HepG2 (cell line): Measurements from ENCODE around the gene RGS19. TPM values are rescaled to one million over a fixed set of nuclear protein-coding genes. Genes with fewer than 3 reads are reported as not detected.

Source experiments
- ATAC-seq: fragments of 200-7000 bp; cut with Tn5 transposase; 3 replicates; pipeline ENCODE4 v1.9.1; 2020; ENCODE audit warnings: mild to moderate bottlenecking, moderate library complexity
- BruUV-seq: library from RNA; stranded (reverse); fragments of 400-500 nt; replicated peaks from 2 replicates; lab custom pipeline; 2021; lab: Mats Ljungman, UMichigan
- CTCF ChIA-PET: fragments of 300-600 bp; formaldehyde crosslinking; extraction: SDS; loops from one replicate; lab custom pipeline; 2021; ENCODE audit warnings: low total read pairs, inconsistent platforms, low intra/inter-chr PET ratio; lab: Yijun Ruan, JAX
- POLR2A ChIA-PET: fragments of 350-600 bp; sonication (Branson Sonifier 250); formaldehyde crosslinking; loops from one replicate; lab custom pipeline; 2020; ENCODE audit warnings: antibody characterized with exemption, inconsistent platforms; lab: Yijun Ruan, JAX
- DNase-seq: peaks from one replicate; pipeline ENCODE4 v3.0.0-alpha.2; 2015; ENCODE audit warnings: low spot score
- FAIRE-seq: peaks from 3 replicates; lab custom pipeline; 2011; peaks lifted over from hg19 to GRCh38; lab: Jason Lieb, UNC
- H2AFZ ChIP-seq: one replicate; pipeline ENCODE4 v1.6.1; 2011; ENCODE audit warnings: low read length, inconsistent platforms
- H3K27ac ChIP-seq: fragments of 300-600 bp; 3 replicates; pipeline ENCODE4 v1.8.0; 2011; ENCODE audit warnings: mixed run types, mild to moderate bottlenecking, mixed read lengths, low read length, inconsistent platforms; ENCODE audit not compliant: insufficient read depth; ENCODE audit errors: extremely low read length
- H3K27me3 ChIP-seq, 2 experiments: fragments of 200-600 bp in 1 of 2; 2 replicates in 1 of 2; 3 replicates in 1 of 2; pipeline versions ENCODE4 v1.6.0 to v1.8.0; 2011; ENCODE audit warnings: low read length in 2 of 2, mild to moderate bottlenecking in 2 of 2, moderate library complexity in 2 of 2, inconsistent platforms in 1 of 2; ENCODE audit not compliant: insufficient read depth in 2 of 2, control insufficient read depth in 1 of 2
- H3K36me3 ChIP-seq, 2 experiments: fragments of 200-600 bp in 1 of 2; replicated peaks in 1 of 2; 2 replicates in 1 of 2; 3 replicates in 1 of 2; pipeline versions ENCODE4 v1.5.1 to v1.8.0; 2011; ENCODE audit warnings: low read length in 2 of 2, inconsistent platforms in 1 of 2; ENCODE audit not compliant: insufficient read depth in 2 of 2, control insufficient read depth in 1 of 2
- H3K4me1 ChIP-seq: 2 replicates; pipeline ENCODE4 v1.5.1; 2012; ENCODE audit warnings: low read length, inconsistent platforms; ENCODE audit not compliant: insufficient read depth
- H3K4me2 ChIP-seq: 2 replicates; pipeline ENCODE4 v1.6.0; 2011; ENCODE audit warnings: low read depth, low read length, inconsistent platforms
- H3K4me3 ChIP-seq, 3 experiments: fragments of 200-600 bp in 1 of 3; sonication (generic), shearing (Covaris generic) in 1 of 3; replicated peaks in 1 of 3; 2 replicates each; pipeline ENCODE4 v1.5.1; 2011 to 2016; ENCODE audit warnings: low read length in 3 of 3, inconsistent platforms in 2 of 3, low read depth in 2 of 3, mild to moderate bottlenecking in 2 of 3, control low read depth in 1 of 3, mixed read lengths in 1 of 3; ENCODE audit not compliant: insufficient read depth in 1 of 3
- H3K79me2 ChIP-seq: one replicate; pipeline ENCODE4 v1.6.1; 2011; ENCODE audit warnings: low read length, inconsistent platforms; ENCODE audit not compliant: insufficient read depth
- H3K9ac ChIP-seq: 2 replicates; pipeline ENCODE4 v1.6.0; 2011; ENCODE audit warnings: mild to moderate bottlenecking, low read depth, low read length, inconsistent platforms; ENCODE audit not compliant: insufficient read depth
- H3K9me3 ChIP-seq: 2 replicates; pipeline ENCODE4 v1.5.1; 2012; ENCODE audit warnings: mild to moderate bottlenecking, low read length
- H4K20me1 ChIP-seq: 2 replicates; pipeline ENCODE4 v1.6.0; 2011; ENCODE audit warnings: inconsistent platforms, mild to moderate bottlenecking, low read length, moderate library complexity; ENCODE audit not compliant: insufficient read depth
- ATAD3A ChIP-seq: sonication (generic); formaldehyde crosslinking; IDR thresholded peaks from 2 replicates; pipeline ENCODE4 v1.4.0; 2020; ENCODE audit warnings: missing genetic modification reagents
- ATF4 ChIP-seq, 2 experiments: fragments of 450-650 bp in 1 of 2; sonication (generic) in 1 of 2; formaldehyde crosslinking; IDR thresholded peaks; 2 replicates each; pipeline versions ENCODE4 v1.5.0 to v1.8.0; 2020 to 2022; ENCODE audit warnings: mild to moderate bottlenecking in 1 of 2, missing genetic modification reagents in 1 of 2
- HIVEP1 ChIP-seq: sonication (generic); formaldehyde crosslinking; IDR thresholded peaks from 2 replicates; pipeline ENCODE4 v1.4.0; 2020; ENCODE audit warnings: mild to moderate bottlenecking, missing genetic modification reagents
- IRF1 ChIP-seq: sonication (generic); formaldehyde crosslinking; IDR thresholded peaks from 2 replicates; pipeline ENCODE4 v1.4.0; 2020; ENCODE audit warnings: low read depth, mild to moderate bottlenecking, missing genetic modification reagents
- KMT2B ChIP-seq: IDR thresholded peaks from 2 replicates; pipeline ENCODE4 v1.6.1; 2016; ENCODE audit warnings: missing genetic modification reagents, missing compliant biosample characterization
- MATR3 ChIP-seq: sonication (generic); formaldehyde crosslinking; IDR thresholded peaks from 2 replicates; pipeline ENCODE4 v1.4.0; 2020; ENCODE audit warnings: missing genetic modification reagents
- NR2F1 ChIP-seq, 2 experiments: fragments of 450-650 bp in 1 of 2; formaldehyde crosslinking in 1 of 2; IDR thresholded peaks; 2 replicates each; pipeline versions ENCODE4 v1.5.0 to v1.6.1; 2016 to 2020; ENCODE audit warnings: mild to moderate bottlenecking in 1 of 2, missing compliant biosample characterization in 1 of 2, missing genetic modification reagents in 1 of 2, moderate library complexity in 1 of 2
- PPARG ChIP-seq: conservative IDR thresholded peaks from 2 replicates; pipeline ENCODE4 v1.6.1; 2016; ENCODE audit warnings: missing biosample characterization, missing genetic modification reagents
- SALL2 ChIP-seq: sonication (generic); formaldehyde crosslinking; IDR thresholded peaks from 2 replicates; pipeline ENCODE4 v1.8.1; 2023; ENCODE audit warnings: mild to moderate bottlenecking, missing genetic modification reagents, inconsistent platforms
- STAT6 ChIP-seq: sonication (generic); formaldehyde crosslinking; IDR thresholded peaks from 2 replicates; pipeline ENCODE4 v1.4.0; 2020; ENCODE audit warnings: missing genetic modification reagents, mild to moderate bottlenecking, borderline replicate concordance
- ZNF12 ChIP-seq: sonication (generic); formaldehyde crosslinking; IDR thresholded peaks from 2 replicates; pipeline ENCODE4 v1.5.0; 2020; ENCODE audit warnings: missing genetic modification reagents
- ZNF317 ChIP-seq: sonication (generic); formaldehyde crosslinking; IDR thresholded peaks from 2 replicates; pipeline ENCODE4 v1.5.0; 2020; ENCODE audit warnings: mild to moderate bottlenecking, missing genetic modification reagents
- ZNF34 ChIP-seq: sonication (generic); formaldehyde crosslinking; IDR thresholded peaks from 2 replicates; pipeline ENCODE4 v1.4.0; 2020; ENCODE audit warnings: mild to moderate bottlenecking, missing genetic modification reagents, borderline replicate concordance
- ZNF670 ChIP-seq: sonication (generic); formaldehyde crosslinking; IDR thresholded peaks from 2 replicates; pipeline ENCODE4 v1.8.0; 2022; ENCODE audit warnings: mild to moderate bottlenecking, missing genetic modification reagents, borderline replicate concordance
- ZNF747 ChIP-seq: sonication (generic); formaldehyde crosslinking; IDR thresholded peaks from 2 replicates; pipeline ENCODE4 v1.8.1; 2023; ENCODE audit warnings: missing genetic modification reagents, mild to moderate bottlenecking, borderline replicate concordance
- ZNF816 ChIP-seq: sonication (generic); formaldehyde crosslinking; IDR thresholded peaks from 2 replicates; pipeline ENCODE4 v1.8.0; 2022; ENCODE audit warnings: missing genetic modification reagents, mild to moderate bottlenecking, borderline replicate concordance
- ZNF878 ChIP-seq: sonication (generic); formaldehyde crosslinking; IDR thresholded peaks from 2 replicates; pipeline ENCODE4 v1.8.1; 2023; ENCODE audit warnings: mild to moderate bottlenecking, missing genetic modification reagents, moderate library complexity
- WGBS: methylation state at CpG from one replicate; pipeline ENCODE4 v1.1.6; 2017; ENCODE audit warnings: low lambda C conversion rate; 5-methylcytosine and 5-hydroxymethylcytosine counted together
- in situ Hi-C: cut with HindIII; loops from 2 replicates; pipeline ENCODE4 v1.10.0; 2017; ENCODE audit warnings: low pct_unique_long_range_greater_than_20kb; ENCODE audit not compliant: extremely low pct_ligation_motif_present
- intact Hi-C: fragments of 100-400 bp; cut with micrococcal nuclease; formaldehyde crosslinking; loops from one replicate; pipeline ENCODE4 v1.10.0; 2022; ENCODE audit not compliant: unreplicated experiment
- polyA plus RNA-seq, 8 experiments: library from polyadenylated mRNA; depleted of rRNA in 3 of 8; stranded (reverse) in 7 of 8; unstranded in 1 of 8; fragments of >200 nt; fragmentation: Illumina TruSeq in 4 of 8; extraction: Trizol in 4 of 8; gene quantifications; 2 replicates each; pipeline versions ENCODE4 v1.2.1 to v1.2.3, GENCODE V29; 2011 to 2016; ENCODE audit warnings: low read depth in 4 of 8, missing spikeins in 1 of 8, mixed read lengths in 1 of 8; ENCODE audit not compliant: insufficient read depth in 1 of 8
- total RNA-seq, 5 experiments: library from RNA; depleted of rRNA; stranded (reverse); fragments of >200 nt; fragmentation: Illumina TruSeq; extraction: Trizol; gene quantifications; 2 replicates each; pipeline ENCODE4 v1.2.3, GENCODE V29; 2016; ENCODE audit warnings: low read depth in 1 of 5

RGS19 gene
- total and polyA plus RNA-seq, 2 of the 13 experiments (the other 11 are each of a cell fraction or from before 2014, with no cell fraction given): 10.7 to 11.9 TPM

- no peak for TF ChIP-seq MATR3
Observed at GRCh38 chr20:64084685-64085152, 5.4 kb upstream of the RGS19 start (continued).

- intact Hi-C loops (loop anchor here (1.0 kb wide), 1 partner anchor 36 kb away; no protein-coding TSS in a partner anchor), in situ Hi-C loops (loop anchor here (5.0 kb wide), 1 partner anchor 33 kb away; no protein-coding TSS in a partner anchor)
- Histone ChIP-seq H3K4me3 (peak within 1 kb of the TSS; percentile 48 to 77 (median 58); a peak in 5 of 6 replicates), H2AFZ (no peak within 1 kb of the TSS), H3K79me2 (no peaks in the 10 kb centered on the region), H3K4me2 (peak within 1 kb of the TSS; percentile 87), H4K20me1 (peaks cover 9% of the 10 kb centered on the region; the same call in 1 of the 2 replicates), H3K4me1 (peaks cover 50% of the 10 kb centered on the region), H3K27me3 (peaks cover 16 to 52% of the 10 kb centered on the region in 2 experiments), H3K9me3 (no peaks in the 10 kb centered on the region), H3K9ac (no peak within 1 kb of the TSS), H3K36me3 (no peaks in the 10 kb centered on the region), H3K27ac (no peak within 1 kb of the TSS)
- no peak for DNase-seq
- ChIA-PET CTCF (interaction anchor here (2.3 kb wide), 1 partner anchor 36 kb away, joined by 14 read pairs; no protein-coding TSS in a partner anchor), POLR2A (interaction anchor here (0.7 to 2.2 kb wide), 9 partner anchors 8 to 128 kb away, joined by 3 to 8 read pairs (median 3); partner anchors contain the start of genes PRPF6, TCEA2 and UCKL1)
- no peak for FAIRE-seq
- peak; percentile 1 for ATAC-seq
- WGBS: 12% methylated on average over 41 of the region's 86 CpGs
- BruUV-seq: no TSS peak
- TF ChIP-seq NR2F1 (CRISPR knock-in tag; IDR thresholded peaks at IDR 0.05) (no peak), ZNF747 (CRISPR knock-in tag) (no peak), ZNF878 (CRISPR knock-in tag) (no peak), ZNF12 (CRISPR knock-in tag) (no peak), KMT2B (no peak), ATF4 (CRISPR knock-in tag; IDR thresholded peaks at IDR 0.05) (no peak), PPARG (CRISPR knock-in tag) (no peak), SALL2 (CRISPR knock-in tag) (peak; percentile 83), HIVEP1 (CRISPR knock-in tag) (no peak), ZNF317 (no peak), ATAD3A (CRISPR knock-in tag) (no peak), STAT6 (no peak), ZNF34 (CRISPR knock-in tag) (0 out of 2 replicates have a peak, but pooled peaks have one; percentile 52), IRF1 (CRISPR knock-in tag) (peak; percentile 70; the same call in 1 of the 2 replicates), ZNF816 (CRISPR knock-in tag) (no peak), ZNF670 (0 out of 2 replicates have a peak, but pooled peaks have one; percentile 68)
Observed at GRCh38 chr20:64083804-64084684, 4.7 kb upstream of the RGS19 start, which contains the start of gene LKAAEAR1. TSS of gene LKAAEAR1 (minus strand) at chr20:64084398. CDS start at chr20:64084219, 179 bp downstream.
